Mucosa of rectum (tissue), 2 donors: ENCODE data around the gene TAX1BP1.
"Not testable (repeated sequence)": the region's sequence is repeated elsewhere in the genome, so short reads cannot be mapped to it uniquely, and the experiment has no call there.

Experiments used
- H3K27ac ChIP-seq, 2 donors: one replicate each; pipeline ENCODE4 v1.7.0; 2013; ENCODE audit warnings: inconsistent platforms in 2 of 2, low read depth in 2 of 2, low read length in 2 of 2
- H3K27me3 ChIP-seq, 2 donors: one replicate each; pipeline ENCODE4 v1.7.0; 2013; ENCODE audit warnings: low read length in 2 of 2; ENCODE audit not compliant: control insufficient read depth in 2 of 2, insufficient read depth in 2 of 2
- H3K36me3 ChIP-seq, 2 donors: one replicate each; pipeline ENCODE4 v1.7.0; 2013; ENCODE audit warnings: low read length in 2 of 2; ENCODE audit not compliant: control insufficient read depth in 2 of 2, insufficient read depth in 2 of 2
- H3K4me1 ChIP-seq, 2 donors: one replicate each; pipeline ENCODE4 v1.7.0; 2013; ENCODE audit warnings: low read length in 2 of 2, mild to moderate bottlenecking in 1 of 2; ENCODE audit not compliant: control insufficient read depth in 2 of 2, insufficient read depth in 2 of 2
- H3K4me3 ChIP-seq, 2 donors: one replicate each; pipeline ENCODE4 v1.7.0; 2013; ENCODE audit warnings: low read length in 2 of 2
- H3K9ac ChIP-seq, 2 donors: one replicate each; pipeline ENCODE4 v1.7.0; 2013; ENCODE audit warnings: low read length in 2 of 2, low read depth in 1 of 2, mild to moderate bottlenecking in 1 of 2
- H3K9me3 ChIP-seq, 2 donors: one replicate each; pipeline ENCODE4 v1.7.0; 2013; ENCODE audit warnings: low read length in 2 of 2; ENCODE audit not compliant: control insufficient read depth in 2 of 2
- donor health status: healthy.
- donor health status: Normal muscosa, but diverticular disease.

Gene TAX1BP1

GRCh38 chr7:27856703-27857485 lies 116.9 kb downstream of the TAX1BP1 start:
- not testable (repeated sequence) for H3K9me3 ChIP-seq, H3K27ac ChIP-seq, H3K27me3 ChIP-seq, H3K9ac ChIP-seq, H3K4me3 ChIP-seq, H3K36me3 ChIP-seq, H3K4me1 ChIP-seq

- Histone ChIP-seq H3K27ac (no peak overlapping the region), H3K9me3 (no peaks in the 10 kb centered on the region), H3K9ac (no peak overlapping the region), H3K36me3 (no peaks in the 10 kb centered on the region), H3K4me1 (no peaks in the 10 kb centered on the region), H3K4me3 (no peak overlapping the region), H3K27me3 (no peaks in the 10 kb centered on the region)
These were observed 120.8 kb downstream of the TAX1BP1 start for GRCh38 chr7:27860800-27861199.

GRCh38 chr7:27861747-27862146 lies 121.8 kb downstream of the TAX1BP1 start:
- Histone ChIP-seq H3K4me3 (no peak overlapping the region), H3K36me3 (no peaks in the 10 kb centered on the region), H3K27me3 (no peaks in the 10 kb centered on the region)

GRCh38 chr7:27863880-27864279 lies 123.9 kb downstream of the TAX1BP1 start:
- Histone ChIP-seq H3K36me3 (no peaks in the 10 kb centered on the region), H3K9ac (no peak overlapping the region), H3K4me3 (no peak overlapping the region), H3K4me1 (no peaks in the 10 kb centered on the region), H3K27me3 (no peaks in the 10 kb centered on the region), H3K27ac (no peak overlapping the region), H3K9me3 (no peaks in the 10 kb centered on the region)

More at GRCh38 chr7:27861747-27862146, 121.8 kb downstream of the TAX1BP1 start:
- Histone ChIP-seq H3K9me3 (no peaks in the 10 kb centered on the region), H3K4me1 (no peaks in the 10 kb centered on the region), H3K27ac (no peak overlapping the region), H3K9ac (no peak overlapping the region)

GRCh38 chr7:27866256-27866655 lies 126.3 kb downstream of the TAX1BP1 start:
- no peak overlapping the region for H3K4me3 ChIP-seq
- no peak overlapping the region for H3K9ac ChIP-seq
- no peaks in the 10 kb centered on the region for H3K4me1 ChIP-seq
- no peaks in the 10 kb centered on the region for H3K27me3 ChIP-seq
- H3K9me3 ChIP-seq: no peaks in the 10 kb centered on the region
- H3K36me3 ChIP-seq: no peaks in the 10 kb centered on the region
- H3K27ac ChIP-seq: no peak overlapping the region

GRCh38 chr7:27866828-27867672 lies 127.1 kb downstream of the TAX1BP1 start:
- Histone ChIP-seq H3K36me3 (no peaks in the 10 kb centered on the region), H3K9me3 (no peaks in the 10 kb centered on the region), H3K27ac (no peak overlapping the region), H3K27me3 (no peaks in the 10 kb centered on the region), H3K4me1 (no peaks in the 10 kb centered on the region), H3K9ac (no peak overlapping the region), H3K4me3 (no peak overlapping the region)

DNA sequence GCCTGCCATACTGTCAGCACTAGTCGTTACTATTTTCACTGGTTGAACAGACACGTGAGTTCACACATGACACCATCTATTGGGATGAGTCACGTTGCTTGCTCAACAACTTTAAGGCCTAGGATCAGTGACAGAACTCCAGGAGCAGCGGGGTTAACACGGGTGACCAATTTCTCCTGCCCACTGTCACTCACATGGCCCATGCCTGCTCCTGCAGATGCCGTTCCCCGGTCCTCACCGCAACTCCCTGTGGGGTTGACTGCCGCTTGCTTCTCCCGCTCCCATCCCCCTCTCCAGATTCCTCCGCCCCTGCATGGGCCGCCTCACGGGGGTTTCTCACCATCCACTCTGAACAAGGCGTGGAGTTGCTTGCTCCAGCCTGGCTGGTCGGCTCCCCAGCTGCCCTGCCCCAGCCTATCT lies 128.2 kb downstream of the TAX1BP1 start:
- H3K4me3 ChIP-seq: no peak overlapping the region
- no peaks in the 10 kb centered on the region for H3K9me3 ChIP-seq
- peaks cover 0 to 5% of the 10 kb centered on the region in 2 donors for H3K4me1 ChIP-seq
- H3K9ac ChIP-seq: no peak overlapping the region
- H3K27ac ChIP-seq: no peak overlapping the region
- no peaks in the 10 kb centered on the region for H3K36me3 ChIP-seq
- H3K27me3 ChIP-seq: no peaks in the 10 kb centered on the region

GRCh38 chr7:27869056-27869455 lies 129.1 kb downstream of the TAX1BP1 start:
- H3K9me3 ChIP-seq: no peaks in the 10 kb centered on the region
- H3K4me3 ChIP-seq: no peak overlapping the region
- peaks cover 1 to 14% of the 10 kb centered on the region in 2 donors for H3K4me1 ChIP-seq
- no peak overlapping the region for H3K9ac ChIP-seq
- H3K36me3 ChIP-seq: no peaks in the 10 kb centered on the region
- no peak overlapping the region for H3K27ac ChIP-seq
- H3K27me3 ChIP-seq: no peaks in the 10 kb centered on the region

DNA sequence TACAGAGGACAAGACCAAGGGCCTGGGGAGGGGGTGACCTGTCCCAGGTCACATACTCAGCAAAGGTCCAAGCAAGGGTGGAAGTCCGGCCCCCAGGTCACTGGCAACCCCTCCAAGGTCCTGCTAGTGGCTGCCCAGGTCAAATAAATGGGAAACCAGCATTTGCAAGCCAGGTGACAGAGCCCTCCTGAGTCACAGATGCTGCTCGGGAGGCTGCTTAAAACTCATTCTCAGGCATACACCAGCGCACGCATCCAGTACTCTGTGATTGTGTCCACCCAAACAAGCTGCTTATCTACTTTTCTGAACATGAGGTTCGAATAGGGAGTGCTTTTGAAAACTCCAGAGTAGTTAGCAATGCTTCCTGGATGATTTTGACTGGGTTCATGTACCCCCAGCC lies 130.6 kb downstream of the TAX1BP1 start:
- peaks cover 7 to 24% of the 10 kb centered on the region in 2 donors for H3K4me1 ChIP-seq
- H3K9me3 ChIP-seq: no peaks in the 10 kb centered on the region
- no peak overlapping the region for H3K27ac ChIP-seq
- no peaks in the 10 kb centered on the region for H3K36me3 ChIP-seq
- no peak overlapping the region for H3K4me3 ChIP-seq
- H3K9ac ChIP-seq: no peak overlapping the region
- no peaks in the 10 kb centered on the region for H3K27me3 ChIP-seq

- no peaks in the 10 kb centered on the region for H3K27me3 ChIP-seq
- no peak overlapping the region for H3K4me3 ChIP-seq
- H3K4me1 ChIP-seq: peaks cover 7 to 24% of the 10 kb centered on the region in 2 donors
- no peak overlapping the region for H3K9ac ChIP-seq
- no peaks in the 10 kb centered on the region for H3K9me3 ChIP-seq
- no peaks in the 10 kb centered on the region for H3K36me3 ChIP-seq
- no peak overlapping the region for H3K27ac ChIP-seq
These were observed 131.1 kb downstream of the TAX1BP1 start for GRCh38 chr7:27871086-27871485.
